Airway epithelial cell (primary cell): ENCODE data around the gene SEPSECS. TPM values are rescaled to one million over a fixed set of nuclear protein-coding genes. Genes with fewer than 3 reads are reported as not detected.

ENCODE experiments used
- total RNA-seq: library from RNA; depleted of rRNA; stranded (reverse); fragments of >200 nt; gene quantifications from 2 replicates; pipeline ENCODE4 v1.2.3, GENCODE V29; 2015

Gene SEPSECS
- 3.3 and 5.1 TPM in 2 replicates for total RNA-seq

GRCh38 chr4:25159837-25160713, at the start of gene SEPSECS:
Gene SEPSECS (minus strand): TSS chr4:25160449. CDS start chr4:25160369, 80 bp downstream.

Other genes with a start within 250 kb of the SEPSECS start
- gene CCDC149, start 247.4 kb downstream of the SEPSECS start, total RNA-seq: 1.9 and 2.8 TPM in 2 replicates
- not detected in 2 replicates for gene LGI2, start 129.5 kb downstream of the SEPSECS start, total RNA-seq
- 16.4 and 22.6 TPM in 2 replicates for gene PI4K2B, start 73.6 kb upstream of the SEPSECS start, total RNA-seq
- gene ZCCHC4, start 152.3 kb upstream of the SEPSECS start, total RNA-seq: 9.7 and 15.9 TPM in 2 replicates
- 12.0 and 15.2 TPM in 2 replicates for gene ANAPC4, start 216.8 kb upstream of the SEPSECS start, total RNA-seq